ENCODE measurements around the gene TMEM178B.

TMEM178B gene

DNA sequence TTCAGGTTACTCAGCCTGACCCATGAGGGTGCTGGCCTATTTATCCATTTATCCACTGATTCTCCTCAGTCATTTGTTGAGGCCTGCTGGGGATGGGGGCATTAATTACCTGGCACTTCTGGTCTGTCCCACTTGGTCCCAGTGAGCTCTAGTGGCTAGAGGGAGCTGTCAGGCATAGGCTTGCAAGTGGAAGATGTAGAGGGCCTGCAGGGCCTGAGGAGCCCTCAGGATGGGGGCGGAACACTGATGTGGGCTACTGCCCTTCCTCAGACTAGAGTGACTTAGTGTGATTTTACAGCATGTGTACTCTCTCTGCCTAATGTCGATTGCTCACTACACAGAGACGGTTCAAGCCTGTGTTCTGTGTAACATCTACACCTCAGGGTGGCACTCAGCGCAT, 45.3 kb downstream of the TMEM178B start:
- H3K36me3 ChIP-seq (ENCODE audit: control insufficient read depth, low read length), result no peaks in the 10 kb centered on the region
- H3K4me3 ChIP-seq (ENCODE audit: low read length), result no peak overlapping the region
- H4K20me1 ChIP-seq (ENCODE audit: control insufficient read depth, insufficient read depth, low read depth, low read length), result no peaks in the 10 kb centered on the region
- H3K27me3 ChIP-seq (ENCODE audit: control insufficient read depth, low read length), result no peaks in the 10 kb centered on the region
- H3K4me2 ChIP-seq (ENCODE audit: low read length), result no peak overlapping the region
- no peaks in the 10 kb centered on the region for H3K79me2 ChIP-seq (ENCODE audit: control insufficient read depth, low read length)
- TF ChIP-seq CTCF (IDR thresholded peaks at IDR 0.05; ENCODE audit: low read depth, low read length, poor library complexity, severe bottlenecking) (no peak), EZH2phosphoT487 (IDR thresholded peaks at IDR 0.05; ENCODE audit: borderline replicate concordance, low read length) (no peak)
- H3K4me1 ChIP-seq (ENCODE audit: control insufficient read depth, low read length), result no peaks in the 10 kb centered on the region
- no peaks in the 10 kb centered on the region for H3K9me2 ChIP-seq (replicated peaks; ENCODE audit: control insufficient read depth, low read length)
- H3F3A ChIP-seq (ENCODE audit: control insufficient read depth, insufficient read depth), result no peaks in the 10 kb centered on the region
- no peak overlapping the region for H3K27ac ChIP-seq (ENCODE audit: low read depth, low read length)
- H3K9me3 ChIP-seq (ENCODE audit: control insufficient read depth, insufficient read depth, low read length), result no peaks in the 10 kb centered on the region

- no peaks in the 10 kb centered on the region for H3K4me1 ChIP-seq (ENCODE audit: control insufficient read depth, low read length)
- H3F3A ChIP-seq (ENCODE audit: control insufficient read depth, insufficient read depth), result no peaks in the 10 kb centered on the region
- H3K36me3 ChIP-seq (ENCODE audit: control insufficient read depth, low read length), result no peaks in the 10 kb centered on the region
- H3K9me3 ChIP-seq (ENCODE audit: control insufficient read depth, insufficient read depth, low read length), result no peaks in the 10 kb centered on the region
- no peak overlapping the region for H3K27ac ChIP-seq (ENCODE audit: low read depth, low read length)
- H3K9me2 ChIP-seq (replicated peaks; ENCODE audit: control insufficient read depth, low read length), result no peaks in the 10 kb centered on the region
- H4K20me1 ChIP-seq (ENCODE audit: control insufficient read depth, insufficient read depth, low read depth, low read length), result no peaks in the 10 kb centered on the region
- TF ChIP-seq EZH2phosphoT487 (IDR thresholded peaks at IDR 0.05; ENCODE audit: borderline replicate concordance, low read length) (no peak), CTCF (IDR thresholded peaks at IDR 0.05; ENCODE audit: low read depth, low read length, poor library complexity, severe bottlenecking) (no peak)
- H3K4me3 ChIP-seq (ENCODE audit: low read length), result no peak overlapping the region
- no peaks in the 10 kb centered on the region for H3K27me3 ChIP-seq (ENCODE audit: control insufficient read depth, low read length)
- no peak overlapping the region for H3K4me2 ChIP-seq (ENCODE audit: low read length)
- H3K79me2 ChIP-seq (ENCODE audit: control insufficient read depth, low read length), result no peaks in the 10 kb centered on the region
Observed at GRCh38 chr7:141122736-141123135, 48.9 kb downstream of the TMEM178B start.

- H4K20me1 ChIP-seq (ENCODE audit: control insufficient read depth, insufficient read depth, low read depth, low read length), result no peaks in the 10 kb centered on the region
Observed at GRCh38 chr7:141123522-141123921, 49.7 kb downstream of the TMEM178B start.

More at GRCh38 chr7:141123522-141123921, 49.7 kb downstream of the TMEM178B start:
- Histone ChIP-seq H3K27ac (ENCODE audit: low read depth, low read length) (no peak overlapping the region), H3K4me1 (ENCODE audit: control insufficient read depth, low read length) (no peaks in the 10 kb centered on the region), H3K27me3 (ENCODE audit: control insufficient read depth, low read length) (peaks cover 3% of the 10 kb centered on the region; the same call in 1 of the 2 replicates), H3F3A (ENCODE audit: control insufficient read depth, insufficient read depth) (no peaks in the 10 kb centered on the region), H3K9me2 (replicated peaks; ENCODE audit: control insufficient read depth, low read length) (no peaks in the 10 kb centered on the region), H3K4me2 (ENCODE audit: low read length) (no peak overlapping the region), H3K36me3 (ENCODE audit: control insufficient read depth, low read length) (no peaks in the 10 kb centered on the region), H3K4me3 (ENCODE audit: low read length) (no peak overlapping the region), H3K9me3 (ENCODE audit: control insufficient read depth, insufficient read depth, low read length) (no peaks in the 10 kb centered on the region), H3K79me2 (ENCODE audit: control insufficient read depth, low read length) (no peaks in the 10 kb centered on the region)
- TF ChIP-seq EZH2phosphoT487 (IDR thresholded peaks at IDR 0.05; ENCODE audit: borderline replicate concordance, low read length) (no peak), CTCF (IDR thresholded peaks at IDR 0.05; ENCODE audit: low read depth, low read length, poor library complexity, severe bottlenecking) (no peak)

Measured in DOHH2 (cell line).